ENCODE measurements around the gene NWD2.

NWD2 gene

GRCh38 chr4:37441231-37442061 lies 196.9 kb downstream of the NWD2 start:
- DNase-seq = no peak

- no peak for DNase-seq
Observed at GRCh38 chr4:37442062-37442323, 197.4 kb downstream of the NWD2 start.

- no peak for DNase-seq
Observed at GRCh38 chr4:37443137-37443536, 198.6 kb downstream of the NWD2 start.

DNA sequence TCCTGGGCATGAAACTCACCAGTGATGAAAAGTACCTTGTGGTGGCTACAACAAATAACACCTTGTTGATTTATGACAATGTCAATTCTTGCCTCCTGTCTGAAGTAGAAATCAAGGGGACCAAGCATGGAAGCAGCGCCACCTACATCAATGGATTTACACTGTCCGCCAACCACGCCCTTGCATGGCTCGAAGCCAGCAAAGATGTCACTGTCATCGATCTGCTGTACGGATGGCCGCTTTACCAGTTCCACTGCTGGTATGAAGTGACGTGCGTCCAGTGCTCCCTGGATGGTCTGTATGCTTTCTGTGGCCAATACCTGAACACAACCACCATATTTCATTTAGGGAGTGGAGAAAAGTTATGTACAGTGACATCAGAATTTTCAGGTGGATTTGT lies 200.5 kb downstream of the NWD2 start:
- no peak for DNase-seq

DNA sequence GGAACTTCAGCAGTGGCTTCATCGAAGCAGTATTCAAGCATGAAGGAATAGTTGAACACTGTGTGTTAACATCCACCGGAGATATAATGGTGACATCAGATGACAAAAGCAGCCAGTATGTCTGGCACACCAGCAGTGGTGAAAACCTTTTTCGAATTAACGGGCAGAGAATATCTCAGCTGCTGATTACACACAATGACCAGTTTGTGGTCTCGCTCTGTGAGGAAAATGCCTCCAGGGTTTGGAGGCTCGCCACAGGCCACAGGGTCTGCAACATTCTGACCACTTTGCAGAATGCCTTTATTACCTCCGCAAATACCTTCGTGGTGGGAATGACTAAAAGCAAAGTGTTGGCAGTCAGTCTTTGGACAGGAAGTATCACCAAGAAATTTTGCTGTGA lies 201.5 kb downstream of the NWD2 start:
- DNase-seq = no peak

GRCh38 chr4:37447886-37448285 lies 203.3 kb downstream of the NWD2 start:
- DNase-seq = no peak

GRCh38 chr4:37450309-37450708 lies 205.8 kb downstream of the NWD2 start:
- DNase-seq = no peak

DNA sequence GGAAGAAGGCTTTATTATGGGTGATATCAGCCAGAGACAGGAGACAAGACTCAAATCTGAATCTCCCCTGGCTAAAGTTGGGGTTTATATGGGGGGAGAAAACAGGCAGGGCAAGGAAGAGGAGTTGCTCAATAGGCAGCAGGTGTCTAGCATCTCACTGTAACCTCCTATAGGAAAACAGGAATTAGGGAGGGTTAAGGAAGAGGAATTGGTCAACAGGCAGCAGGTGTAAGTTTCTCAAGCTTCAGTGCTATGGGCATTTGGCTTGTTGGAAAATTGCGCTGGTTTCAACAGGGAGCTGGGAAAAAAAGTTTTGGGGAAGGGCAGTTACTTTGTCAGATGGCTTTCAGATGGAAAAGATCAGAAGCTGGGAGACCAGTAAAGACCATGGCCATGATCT lies 206.4 kb downstream of the NWD2 start:
- no peak for DNase-seq

GRCh38 chr4:37451656-37452055 lies 207.1 kb downstream of the NWD2 start:
- DNase-seq = no peak

GRCh38 chr4:37452952-37453280 lies 208.4 kb downstream of the NWD2 start:
- peak; percentile 84 for DNase-seq

GRCh38 chr4:37453281-37453998 lies 208.9 kb downstream of the NWD2 start:
- DNase-seq = peak; percentile 26

- no peak for DNase-seq
Observed at GRCh38 chr4:37453999-37454800, 209.7 kb downstream of the NWD2 start.

GRCh38 chr4:37455301-37456131 lies 211.0 kb downstream of the NWD2 start:
- no peak for DNase-seq

DNA sequence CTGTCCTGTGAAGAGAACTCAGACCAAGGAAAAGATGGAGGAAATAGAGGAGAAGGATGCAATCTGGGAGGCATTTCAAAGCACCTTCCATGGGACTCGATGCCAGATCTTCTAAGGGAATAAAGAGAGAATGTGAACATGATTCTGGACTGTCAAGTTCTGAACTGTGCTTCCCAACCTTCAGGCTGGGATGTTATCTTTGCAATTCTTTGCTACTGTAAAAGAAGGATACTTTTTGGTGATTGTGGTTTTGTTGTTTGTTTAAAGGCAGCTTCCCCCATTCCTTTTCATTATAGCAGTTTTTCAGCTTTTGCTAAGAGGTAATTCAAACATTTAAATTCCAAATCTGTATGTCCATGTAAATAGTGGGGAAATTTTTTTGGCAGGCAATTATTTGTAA lies 217.3 kb downstream of the NWD2 start:
- no peak for DNase-seq

GRCh38 chr4:37463033-37463856 lies 218.7 kb downstream of the NWD2 start:
- no peak for DNase-seq

- no peak for DNase-seq
Observed at GRCh38 chr4:37464373-37465128, 220.0 kb downstream of the NWD2 start.

DNA sequence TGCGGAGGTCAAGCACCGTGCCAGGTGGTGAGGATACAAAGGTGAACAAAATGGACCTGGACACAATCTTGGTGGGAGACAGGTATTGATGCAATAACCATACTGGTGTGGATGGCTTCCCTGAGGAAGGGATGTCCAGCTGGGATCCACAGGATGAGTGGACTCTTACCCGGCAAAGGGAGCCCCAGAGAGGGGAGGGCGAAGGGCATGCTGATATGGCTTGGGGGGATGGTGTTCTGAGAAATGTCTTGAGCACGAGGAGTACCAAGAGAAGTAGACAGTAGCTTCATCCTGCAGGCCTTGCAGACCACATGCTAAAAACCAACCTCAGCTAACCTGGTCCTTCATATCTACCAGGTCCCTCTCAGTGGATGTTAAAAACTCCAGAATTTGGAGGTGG lies 220.8 kb downstream of the NWD2 start:
- no peak for DNase-seq

DNA sequence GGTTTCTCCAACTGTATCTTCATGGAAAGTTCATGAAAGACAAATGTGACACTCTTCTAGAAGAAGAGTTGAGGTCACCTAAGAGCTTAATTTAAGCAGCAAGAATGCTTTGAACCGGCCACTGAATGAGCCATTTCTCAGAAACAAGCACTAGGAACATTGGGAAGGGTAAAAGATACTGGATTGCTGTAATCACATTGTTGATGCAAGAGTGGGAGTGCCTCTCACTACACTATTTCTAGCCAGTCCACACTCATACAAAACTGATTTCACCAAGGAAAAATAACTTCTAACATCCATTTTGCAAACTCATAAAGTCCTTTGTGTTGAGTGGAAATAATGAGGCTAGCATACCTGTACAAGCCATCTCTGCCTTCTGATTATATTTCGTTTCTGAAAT lies 221.3 kb downstream of the NWD2 start:
- DNase-seq = no peak

GRCh38 chr4:37467223-37467622 lies 222.7 kb downstream of the NWD2 start:
- DNase-seq = no peak

GRCh38 chr4:37467824-37468223 lies 223.3 kb downstream of the NWD2 start:
- no peak for DNase-seq

GRCh38 chr4:37469286-37469685 lies 224.7 kb downstream of the NWD2 start:
- no peak for DNase-seq
